Ishikawa (cell line): ENCODE measurements around the gene MAK.

Experiments
- CEBPB ChIP-seq: IDR thresholded peaks from 2 replicates; pipeline ENCODE4 v1.6.1; 2012
- CREB1 ChIP-seq: IDR thresholded peaks from 2 replicates; pipeline ENCODE4 v1.6.1; 2012; ENCODE audit warnings: low read depth
- EGR1 ChIP-seq: IDR thresholded peaks from 2 replicates; pipeline ENCODE4 v1.6.1; 2012
- EP300 ChIP-seq: IDR thresholded peaks from 2 replicates; pipeline ENCODE4 v1.6.1; 2012; ENCODE audit warnings: borderline replicate concordance
- FOXM1 ChIP-seq: IDR thresholded peaks from 2 replicates; pipeline ENCODE4 v1.6.1; 2012; ENCODE audit warnings: low read depth, borderline replicate concordance
- MAX ChIP-seq: IDR thresholded peaks from 2 replicates; pipeline ENCODE4 v1.6.1; 2012
- NFIC ChIP-seq: IDR thresholded peaks from 2 replicates; pipeline ENCODE4 v1.6.1; 2012
- RAD21 ChIP-seq: IDR thresholded peaks from 2 replicates; pipeline ENCODE4 v1.6.1; 2012; ENCODE audit warnings: low read depth
- REST ChIP-seq: IDR thresholded peaks from 2 replicates; pipeline ENCODE4 v1.6.1; 2012; ENCODE audit warnings: low read depth, mild to moderate bottlenecking
- TAF1 ChIP-seq: IDR thresholded peaks from 2 replicates; pipeline ENCODE4 v1.6.1; 2012; ENCODE audit warnings: low read depth, mild to moderate bottlenecking
- TCF12 ChIP-seq: IDR thresholded peaks from 2 replicates; pipeline ENCODE4 v1.6.1; 2012; ENCODE audit warnings: low read depth
- TEAD4 ChIP-seq: IDR thresholded peaks from 2 replicates; pipeline ENCODE4 v1.6.1; 2012
- USF1 ChIP-seq: IDR thresholded peaks from 2 replicates; pipeline ENCODE4 v1.6.1; 2012
- YY1 ChIP-seq: IDR thresholded peaks from 2 replicates; pipeline ENCODE4 v1.6.1; 2012; ENCODE audit warnings: low read depth
- ZBTB7A ChIP-seq: IDR thresholded peaks from 2 replicates; pipeline ENCODE4 v1.6.1; 2012; ENCODE audit warnings: low read depth

Gene MAK

GRCh38 chr6:10861086-10861485 lies 22.7 kb upstream of the MAK start:
- TF ChIP-seq USF1 (no peak), TAF1 (no peak), NFIC (no peak), ZBTB7A (no peak), REST (no peak), TCF12 (no peak), TEAD4 (no peak), RAD21 (no peak), EGR1 (no peak), CEBPB (no peak), FOXM1 (no peak), MAX (no peak)

GRCh38 chr6:10857259-10857658 lies 18.9 kb upstream of the MAK start:
- TF ChIP-seq USF1 (no peak), MAX (no peak), CREB1 (no peak), FOXM1 (no peak), TAF1 (no peak), EP300 (no peak), REST (no peak), CEBPB (no peak), TCF12 (no peak), YY1 (no peak), RAD21 (no peak), NFIC (no peak), ZBTB7A (no peak)

- TF ChIP-seq CEBPB (no peak), RAD21 (no peak), MAX (no peak), EGR1 (no peak), CREB1 (no peak), EP300 (no peak), ZBTB7A (no peak), TCF12 (no peak), FOXM1 (no peak), REST (no peak), USF1 (no peak), TAF1 (no peak), YY1 (no peak), NFIC (no peak)
Measured at GRCh38 chr6:10854922-10855632, 16.7 kb upstream of the MAK start.
